Spleen (tissue), 7 donors: ENCODE results near the gene LMX1A.

Experiments used
- POLR2AphosphoS5 ChIP-seq, 3 donors: sonication (generic); formaldehyde crosslinking; IDR thresholded peaks; one replicate each; pipeline ENCODE4 v1.5.1; 2017; ENCODE audit warnings: antibody characterized with exemption in 3 of 3
- TF ChIP-seq, protein P1 (sequence below), 11 experiments: fragments of 200-600 bp in 7 of 11; fragments of 450-650 bp in 4 of 11; sonication (generic) in 4 of 11; IDR thresholded peaks in 8 of 11; conservative IDR thresholded peaks in 3 of 11; 1 replicate in 7 of 11; 2 replicates in 4 of 11; pipeline versions ENCODE4 v1.4.0 to v1.8.0; 2016 to 2021; ENCODE audit warnings: antibody characterized with exemption in 11 of 11, inconsistent platforms in 4 of 11, mild to moderate bottlenecking in 1 of 11
- donor health status: DM: no; HTN: no; CAD: no; lungs with moderate emphysema.
- donor health status: DM: no; HTN: no; CAD: no.
- donor health status: DM: no; HTN: no; CAD: no.

DNA sequence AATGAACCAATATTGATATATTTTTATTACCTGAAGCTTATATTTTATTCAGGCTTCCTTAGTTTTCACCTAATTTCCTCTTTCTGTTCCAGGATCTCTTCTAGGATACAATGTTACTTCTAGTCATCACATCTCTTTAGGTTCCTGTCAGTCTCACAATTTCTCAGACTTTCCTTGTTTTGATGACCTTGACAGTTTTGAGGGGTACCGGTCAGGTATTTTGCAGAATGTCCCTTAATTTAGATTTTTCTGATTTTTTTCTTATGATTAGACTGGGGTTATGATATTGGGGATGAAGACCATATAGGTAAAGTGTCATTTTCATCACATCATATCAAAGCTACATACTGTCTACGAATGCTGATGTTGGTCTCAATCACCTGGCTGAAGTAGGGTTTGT lies 167.5 kb downstream of the LMX1A start:
- TF ChIP-seq, protein P1, sequence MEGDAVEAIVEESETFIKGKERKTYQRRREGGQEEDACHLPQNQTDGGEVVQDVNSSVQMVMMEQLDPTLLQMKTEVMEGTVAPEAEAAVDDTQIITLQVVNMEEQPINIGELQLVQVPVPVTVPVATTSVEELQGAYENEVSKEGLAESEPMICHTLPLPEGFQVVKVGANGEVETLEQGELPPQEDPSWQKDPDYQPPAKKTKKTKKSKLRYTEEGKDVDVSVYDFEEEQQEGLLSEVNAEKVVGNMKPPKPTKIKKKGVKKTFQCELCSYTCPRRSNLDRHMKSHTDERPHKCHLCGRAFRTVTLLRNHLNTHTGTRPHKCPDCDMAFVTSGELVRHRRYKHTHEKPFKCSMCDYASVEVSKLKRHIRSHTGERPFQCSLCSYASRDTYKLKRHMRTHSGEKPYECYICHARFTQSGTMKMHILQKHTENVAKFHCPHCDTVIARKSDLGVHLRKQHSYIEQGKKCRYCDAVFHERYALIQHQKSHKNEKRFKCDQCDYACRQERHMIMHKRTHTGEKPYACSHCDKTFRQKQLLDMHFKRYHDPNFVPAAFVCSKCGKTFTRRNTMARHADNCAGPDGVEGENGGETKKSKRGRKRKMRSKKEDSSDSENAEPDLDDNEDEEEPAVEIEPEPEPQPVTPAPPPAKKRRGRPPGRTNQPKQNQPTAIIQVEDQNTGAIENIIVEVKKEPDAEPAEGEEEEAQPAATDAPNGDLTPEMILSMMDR (IDR thresholded peaks at IDR 0.05 in 8 of 11, conservative IDR thresholded peaks at IDR 0.05 in 3 of 11): no peak
- no peak for TF ChIP-seq POLR2AphosphoS5 (IDR thresholded peaks at IDR 0.05)
